GM23338 (cell line): ENCODE data around the gene IRX5. TPM values are rescaled to one million over a fixed set of nuclear protein-coding genes. Genes with fewer than 3 reads are reported as not detected.

Experiments
- ATAC-seq: fragments of 200-7000 bp; cut with Tn5 transposase; 3 replicates; pipeline ENCODE4 v1.9.1; 2020
- DNase-seq: peaks from one replicate; pipeline ENCODE4 v3.0.0-alpha.2; 2015; ENCODE audit warnings: low spot score
- H2AFZ ChIP-seq: fragments of 200-600 bp; sonication (generic); 2 replicates; pipeline ENCODE4 v1.8.0; 2016; ENCODE audit warnings: antibody characterized with exemption, mild to moderate bottlenecking, moderate library complexity
- H3F3A ChIP-seq: fragments of 200-600 bp; sonication (generic); replicated peaks from 2 replicates; pipeline ENCODE4 v1.8.0; 2017; ENCODE audit warnings: antibody characterized with exemption, mixed run types, low read depth
- H3K27ac ChIP-seq: fragments of 200-600 bp; sonication (generic); 2 replicates; pipeline ENCODE4 v1.6.1; 2016; ENCODE audit warnings: low read depth
- H3K27me3 ChIP-seq: fragments of 200-600 bp; sonication (generic); 2 replicates; pipeline ENCODE4 v1.8.0; 2016; ENCODE audit warnings: mild to moderate bottlenecking, mixed run types, moderate library complexity; ENCODE audit not compliant: insufficient read depth
- H3K36me3 ChIP-seq: fragments of 200-600 bp; sonication (generic); 2 replicates; pipeline ENCODE4 v1.8.0; 2016; ENCODE audit warnings: mild to moderate bottlenecking; ENCODE audit not compliant: insufficient read depth
- H3K4me1 ChIP-seq: fragments of 200-600 bp; sonication (generic); 2 replicates; pipeline ENCODE4 v1.8.0; 2016; ENCODE audit warnings: mild to moderate bottlenecking, moderate library complexity; ENCODE audit not compliant: insufficient read depth
- H3K4me2 ChIP-seq: fragments of 200-600 bp; sonication (generic); 2 replicates; pipeline ENCODE4 v1.7.1; 2017; ENCODE audit warnings: mixed run types
- H3K4me3 ChIP-seq: fragments of 200-600 bp; sonication (generic); 2 replicates; pipeline ENCODE4 v1.6.1; 2016; ENCODE audit warnings: mixed run types
- H3K79me2 ChIP-seq: fragments of 200-600 bp; sonication (generic); replicated peaks from 2 replicates; pipeline ENCODE4 v1.8.0; 2017; ENCODE audit warnings: mild to moderate bottlenecking; ENCODE audit not compliant: insufficient read depth
- H3K9me2 ChIP-seq: fragments of 200-600 bp; sonication (generic); 2 replicates; pipeline ENCODE4 v1.8.0; 2017; ENCODE audit not compliant: insufficient read depth
- H4K20me1 ChIP-seq: fragments of 200-600 bp; sonication (generic); replicated peaks from 2 replicates; pipeline ENCODE4 v1.8.0; 2017; ENCODE audit warnings: mild to moderate bottlenecking; ENCODE audit not compliant: insufficient read depth
- H3K27ac Mint-ChIP-seq: 2 replicates; pipeline ENCODE4 v1.8.0; 2020; ENCODE audit warnings: inconsistent platforms, mild to moderate bottlenecking, moderate library complexity, mixed read lengths
- H3K27me3 Mint-ChIP-seq: 3 replicates; pipeline ENCODE4 v1.8.0; 2022; ENCODE audit warnings: low read depth, mild to moderate bottlenecking, moderate library complexity, mixed read lengths, inconsistent platforms; ENCODE audit not compliant: insufficient read depth, poor library complexity
- H3K36me3 Mint-ChIP-seq: 3 replicates; pipeline ENCODE4 v1.8.0; 2021; ENCODE audit warnings: low read depth, mild to moderate bottlenecking, inconsistent platforms, moderate library complexity, mixed read lengths
- H3K4me1 Mint-ChIP-seq: 3 replicates; pipeline ENCODE4 v1.8.0; 2020; ENCODE audit warnings: mild to moderate bottlenecking, inconsistent platforms, mixed read lengths
- H3K4me3 Mint-ChIP-seq: 3 replicates; pipeline ENCODE4 v1.8.0; 2021; ENCODE audit warnings: moderate library complexity, mild to moderate bottlenecking, inconsistent platforms, mixed read lengths
- H3K9me3 Mint-ChIP-seq: 3 replicates; pipeline ENCODE4 v1.8.0; 2020; ENCODE audit warnings: moderate library complexity, mild to moderate bottlenecking, inconsistent platforms, mixed read lengths
- CREB1 ChIP-seq: fragments of 250-450 bp; sonication (Bioruptor Pico); IDR thresholded peaks from 2 replicates; pipeline ENCODE4 v1.5.0; 2020; ENCODE audit warnings: low read depth, mild to moderate bottlenecking, moderate library complexity
- ETS1 ChIP-seq: IDR thresholded peaks from 2 replicates; pipeline ENCODE4 v1.6.1; 2016; ENCODE audit warnings: antibody characterized with exemption
- EZH2 ChIP-seq: fragments of 200-600 bp; sonication (generic); IDR thresholded peaks from one replicate; pipeline ENCODE4 v1.8.0; 2017; ENCODE audit warnings: antibody characterized with exemption, mild to moderate bottlenecking, low read depth; ENCODE audit not compliant: unreplicated experiment
- EZH2phosphoT487 ChIP-seq: fragments of 200-600 bp; sonication (generic); IDR thresholded peaks from one replicate; pipeline ENCODE4 v1.8.1; 2018; ENCODE audit warnings: antibody characterized with exemption; ENCODE audit not compliant: unreplicated experiment
- NANOG ChIP-seq: IDR thresholded peaks from 2 replicates; pipeline ENCODE4 v1.6.1; 2016; ENCODE audit warnings: antibody characterized with exemption, borderline replicate concordance
- STAT1 ChIP-seq: IDR thresholded peaks from one replicate; pipeline ENCODE4 v1.6.1; 2016; ENCODE audit warnings: antibody characterized with exemption; ENCODE audit not compliant: unreplicated experiment
- ZNF462 ChIP-seq: fragments of 250-450 bp; sonication (Bioruptor Pico); IDR thresholded peaks from 2 replicates; pipeline ENCODE4 v1.5.0; 2020; ENCODE audit warnings: mild to moderate bottlenecking, moderate library complexity
- polyA plus RNA-seq: library from polyadenylated mRNA; unstranded; fragments of >200 nt; fragmentation: Nextera tagmentation; extraction: Ambion mirVana; gene quantifications from 2 replicates; pipeline ENCODE4 v1.2.1, GENCODE V29; 2016
- total RNA-seq: library from RNA; depleted of rRNA; stranded (reverse); fragments of >200 nt; shearing (Covaris generic); gene quantifications from 2 replicates; pipeline ENCODE4 v1.2.3, GENCODE V29; 2014

Gene IRX5
- total and polyA plus RNA-seq, 2 experiments from 2014 or later: 0.07 to 0.39 TPM

- H2AFZ ChIP-seq: no peak overlapping the region
- ATAC-seq (no peak), DNase-seq (peak; percentile 6)
- Mint-ChIP-seq H3K27ac (no peak overlapping the region), H3K4me3 (peak overlapping the region; percentile 74), H3K36me3 (no peaks in the 10 kb centered on the region), H3K9me3 (peaks cover 2% of the 10 kb centered on the region; the same call in 1 of the 3 replicates), H3K27me3 (peaks cover 91% of the 10 kb centered on the region), H3K4me1 (peaks cover 48% of the 10 kb centered on the region)
- no peak overlapping the region for H3K27ac ChIP-seq
- H3K4me1 ChIP-seq: peaks cover 51% of the 10 kb centered on the region
- H3K36me3 ChIP-seq: no peaks in the 10 kb centered on the region
- H3K79me2 ChIP-seq: no peaks in the 10 kb centered on the region
- peaks cover 11% of the 10 kb centered on the region; the same call in 1 of the 2 replicates for H4K20me1 ChIP-seq
- H3K27me3 ChIP-seq: peaks cover 98% of the 10 kb centered on the region
- peaks cover 19% of the 10 kb centered on the region for H3F3A ChIP-seq
- H3K4me3 ChIP-seq: peak overlapping the region; percentile 65
- H3K4me2 ChIP-seq: peak overlapping the region; percentile 91
- no peaks in the 10 kb centered on the region for H3K9me2 ChIP-seq
- peak; percentile 69 for TF ChIP-seq EZH2
- no peak for TF ChIP-seq EZH2phosphoT487
- no peak for TF ChIP-seq NANOG
Measured at GRCh38 chr16:54935266-54935968, 4.8 kb downstream of the IRX5 start.

GRCh38 chr16:54936201-54936978 lies 5.7 kb downstream of the IRX5 start:
- Histone ChIP-seq H3K9me2 (no peaks in the 10 kb centered on the region), H3K4me3 (peak overlapping the region; percentile 65), H4K20me1 (peaks cover 11% of the 10 kb centered on the region; the same call in 1 of the 2 replicates), H3K4me1 (peaks cover 51% of the 10 kb centered on the region), H3K27ac (no peak overlapping the region), H3K36me3 (no peaks in the 10 kb centered on the region), H3K79me2 (no peaks in the 10 kb centered on the region), H3K27me3 (peaks cover 100% of the 10 kb centered on the region), H3K4me2 (peak overlapping the region; percentile 91), H3F3A (peaks cover 19% of the 10 kb centered on the region), H2AFZ (peak overlapping the region; percentile 24; the same call in 1 of the 2 replicates)
- Mint-ChIP-seq H3K4me3 (peak overlapping the region; percentile 74), H3K4me1 (peaks cover 48% of the 10 kb centered on the region), H3K36me3 (no peaks in the 10 kb centered on the region), H3K27me3 (peaks cover 97% of the 10 kb centered on the region), H3K27ac (no peak overlapping the region), H3K9me3 (peaks cover 2% of the 10 kb centered on the region; the same call in 1 of the 3 replicates)
- DNase-seq: peak; percentile 75
- peak; percentile 7 for ATAC-seq
- TF ChIP-seq ZNF462 (no peak), NANOG (no peak), EZH2 (peak; percentile 55), ETS1 (no peak), CREB1 (no peak), STAT1 (no peak), EZH2phosphoT487 (peak; percentile 26)
